K562 (cell line): ENCODE results near the gene CMSS1. TPM values are rescaled to one million over a fixed set of nuclear protein-coding genes. Genes with fewer than 3 reads are reported as not detected.

Experiments used
- ATAC-seq: fragments of 200-7000 bp; cut with Tn5 transposase; 3 replicates; pipeline ENCODE4 v1.9.1; 2020; ENCODE audit warnings: moderate library complexity
- BruUV-seq: library from RNA; stranded (reverse); fragments of 400-500 nt; replicated peaks from 2 replicates; lab custom pipeline; 2021; lab: Mats Ljungman, UMichigan
- CTCF ChIA-PET: fragments of 300-600 bp; formaldehyde crosslinking; extraction: SDS; loops from one replicate; lab custom pipeline; 2021; ENCODE audit warnings: low intra/inter-chr PET ratio; lab: Yijun Ruan, JAX
- POLR2A ChIA-PET: fragments of 300-600, 350-650 bp; sonication (Branson Sonifier 250); formaldehyde crosslinking; extraction: SDS; loops from one replicate; lab custom pipeline; 2021; ENCODE audit warnings: antibody characterized with exemption, inconsistent platforms; lab: Yijun Ruan, JAX
- DNase-seq, 4 experiments: peaks; one replicate each; pipeline versions ENCODE4 v3.0.0 to v3.0.0-alpha.2; 2011 to 2018; ENCODE audit warnings: low spot score in 3 of 4, mixed read lengths in 3 of 4; ENCODE audit errors: extremely low read depth in 1 of 4
- FAIRE-seq: peaks from 2 replicates; lab custom pipeline; 2011; peaks lifted over from hg19 to GRCh38; lab: Jason Lieb, UNC
- H2AFZ ChIP-seq: 2 replicates; pipeline ENCODE4 v1.6.0; 2011; ENCODE audit warnings: low read depth, low read length, control low read depth, inconsistent platforms
- H3K27ac ChIP-seq: fragments of 200-600 bp; 3 replicates; pipeline ENCODE4 v1.8.0; 2011; ENCODE audit warnings: low read depth, mild to moderate bottlenecking, control low read depth, inconsistent platforms, low read length, moderate library complexity, mixed read lengths; ENCODE audit errors: extremely low read depth
- H3K27me3 ChIP-seq, 2 experiments: fragments of 300-600 bp in 1 of 2; 2 replicates in 1 of 2; 3 replicates in 1 of 2; pipeline versions ENCODE4 v1.6.0 to v1.8.0; 2011; ENCODE audit warnings: inconsistent platforms in 2 of 2, low read length in 2 of 2, mild to moderate bottlenecking in 1 of 2, mixed read lengths in 1 of 2, moderate library complexity in 1 of 2; ENCODE audit not compliant: control insufficient read depth in 2 of 2, insufficient read depth in 2 of 2
- H3K36me3 ChIP-seq: fragments of 300-600 bp; 3 replicates; pipeline ENCODE4 v1.8.0; 2011; ENCODE audit warnings: mild to moderate bottlenecking, low read length, inconsistent platforms; ENCODE audit not compliant: control insufficient read depth, insufficient read depth
- H3K4me1 ChIP-seq, 2 experiments: fragments of 200-600 bp in 1 of 2; replicated peaks in 1 of 2; 2 replicates in 1 of 2; 3 replicates in 1 of 2; pipeline versions ENCODE4 v1.5.1 to v1.8.0; 2011; ENCODE audit warnings: inconsistent platforms in 2 of 2, low read length in 2 of 2, mild to moderate bottlenecking in 1 of 2, mixed read lengths in 1 of 2, moderate library complexity in 1 of 2; ENCODE audit not compliant: control insufficient read depth in 2 of 2, insufficient read depth in 2 of 2
- H3K4me2 ChIP-seq: 2 replicates; pipeline ENCODE4 v1.6.1; 2011; ENCODE audit warnings: low read length, control low read depth, inconsistent platforms, mixed read lengths; ENCODE audit not compliant: insufficient read depth
- H3K4me3 ChIP-seq: fragments of 200-600 bp; sonication (generic), shearing (Covaris generic); 2 replicates; pipeline ENCODE4 v1.5.1; 2016; ENCODE audit warnings: control low read depth, inconsistent platforms
- H3K79me2 ChIP-seq: fragments of 200-600 bp; 3 replicates; pipeline ENCODE4 v1.8.0; 2011; ENCODE audit warnings: low read length, inconsistent platforms; ENCODE audit not compliant: control insufficient read depth, insufficient read depth
- H3K9ac ChIP-seq, 2 experiments: 2 replicates each; pipeline versions ENCODE4 v1.6.0 to v1.6.1; 2011; ENCODE audit warnings: low read depth in 2 of 2, low read length in 2 of 2, control low read depth in 1 of 2, inconsistent platforms in 1 of 2, mild to moderate bottlenecking in 1 of 2, mixed read lengths in 1 of 2; ENCODE audit not compliant: insufficient read depth in 1 of 2
- H3K9me1 ChIP-seq: one replicate; pipeline ENCODE4 v1.6.0; 2011; ENCODE audit warnings: inconsistent platforms, mild to moderate bottlenecking, low read length, moderate library complexity; ENCODE audit not compliant: control insufficient read depth, insufficient read depth
- H3K9me3 ChIP-seq: replicated peaks from 2 replicates; pipeline ENCODE4 v1.5.1; 2011; ENCODE audit warnings: low read depth, low read length, inconsistent platforms; ENCODE audit not compliant: control insufficient read depth, insufficient read depth
- H4K20me1 ChIP-seq: replicated peaks from 2 replicates; pipeline ENCODE4 v1.6.1; 2011; ENCODE audit warnings: low read length, inconsistent platforms, mixed read lengths; ENCODE audit not compliant: control insufficient read depth, insufficient read depth
- CEBPG ChIP-seq, 3 experiments: fragments of 200-800 bp in 1 of 3; sonication (Bioruptor generic) in 1 of 3; sonication (generic) in 1 of 3; formaldehyde crosslinking in 1 of 3; IDR thresholded peaks in 2 of 3; conservative IDR thresholded peaks in 1 of 3; 2 replicates each; pipeline versions ENCODE4 v1.6.1 to v1.8.0; 2016 to 2022; ENCODE audit warnings: missing compliant biosample characterization in 2 of 3, missing genetic modification characterization in 2 of 3, mild to moderate bottlenecking in 1 of 3, missing genetic modification reagents in 1 of 3
- LEF1 ChIP-seq: fragments of 450-650 bp; IDR thresholded peaks from 2 replicates; pipeline ENCODE4 v1.6.1; 2016; ENCODE audit warnings: mild to moderate bottlenecking
- TAF7 ChIP-seq: fragments of 450-650 bp; IDR thresholded peaks from 2 replicates; pipeline ENCODE4 v1.6.1; 2016; ENCODE audit warnings: missing genetic modification characterization, missing compliant biosample characterization
- TOE1 ChIP-seq, 2 experiments: fragments of 450-650 bp in 1 of 2; sonication (generic) in 1 of 2; formaldehyde crosslinking in 1 of 2; IDR thresholded peaks; 2 replicates each; pipeline versions ENCODE4 v1.7.1 to v1.8.0; 2016 to 2022; ENCODE audit warnings: borderline replicate concordance in 2 of 2, mild to moderate bottlenecking in 2 of 2, antibody characterized with exemption in 1 of 2, inconsistent platforms in 1 of 2, low read depth in 1 of 2, missing genetic modification reagents in 1 of 2, moderate library complexity in 1 of 2
- ZNF318 ChIP-seq, 2 experiments: fragments of 450-650 bp; IDR thresholded peaks; 2 replicates each; pipeline ENCODE4 v1.6.1; 2016; ENCODE audit warnings: mild to moderate bottlenecking in 2 of 2, borderline replicate concordance in 1 of 2, low read depth in 1 of 2, moderate library complexity in 1 of 2
- ZNF79 ChIP-seq: fragments of 250-450 bp; sonication (Bioruptor Pico); IDR thresholded peaks from 2 replicates; pipeline ENCODE4 v1.4.0; 2020; ENCODE audit warnings: low read depth, mild to moderate bottlenecking, moderate library complexity
- ZZZ3 ChIP-seq: fragments of 450-650 bp; IDR thresholded peaks from 2 replicates; pipeline ENCODE4 v1.6.1; 2016; ENCODE audit warnings: antibody characterized with exemption, mild to moderate bottlenecking, moderate library complexity
- WGBS: fragments of 100-300 bp; shearing (Covaris generic); methylation state at CpG from one replicate; pipeline ENCODE4 v1.1.6; 2016; ENCODE audit warnings: low coverage, mixed read lengths; ENCODE audit not compliant: insufficient coverage; ENCODE audit errors: missing lambda C conversion rate; 5-methylcytosine and 5-hydroxymethylcytosine counted together
- in situ Hi-C: fragments of 300-500 bp; cut with MboI; formaldehyde crosslinking; loops from 4 replicates; pipeline ENCODE4 v1.15.0; 2018; ENCODE audit warnings: inconsistent platforms, mixed read lengths
- intact Hi-C: fragments of 100-400 bp; cut with micrococcal nuclease; formaldehyde crosslinking; loops from 2 replicates; pipeline ENCODE4 v1.14.2; 2022
- polyA plus RNA-seq, 8 experiments: library from polyadenylated mRNA; depleted of rRNA in 4 of 8; stranded (reverse) in 5 of 8; unstranded in 3 of 8; fragments of >200 nt; fragmentation: Nextera tagmentation in 2 of 8; fragmentation: Illumina TruSeq in 1 of 8; extraction: Ambion mirVana in 2 of 8; extraction: Trizol in 1 of 8; gene quantifications; 2 replicates each; pipeline versions ENCODE4 v1.2.1 to v1.2.3, GENCODE V29; 2011 to 2014; ENCODE audit warnings: inconsistent platforms in 1 of 8, missing spikeins in 1 of 8
- total RNA-seq, 7 experiments: library from RNA; depleted of rRNA in 6 of 7; stranded (reverse); fragments of >200 nt in 6 of 7; fragmentation: Illumina TruSeq in 2 of 7; extraction: Trizol in 2 of 7; gene quantifications; 2 replicates each; pipeline versions ENCODE4 v1.2.1 to v1.2.3, GENCODE V29; 2011 to 2021; ENCODE audit warnings: low replicate concordance in 1 of 7

CMSS1 gene
- total and polyA plus RNA-seq, 9 of the 15 experiments (the other 6 are each of a cell fraction or from before 2014, with no cell fraction given): 46.9 to 109 (median 72.3) TPM

- TF ChIP-seq ZZZ3: no peak
Observed at GRCh38 chr3:100002599-100003350, 185.1 kb downstream of the CMSS1 start (continued).

GRCh38 chr3:100003609-100004503, 186.2 kb downstream of the CMSS1 start:
- no TSS peak for BruUV-seq
- no peaks in the 10 kb centered on the region; the same call in 2 of the 3 replicates for H3K79me2 ChIP-seq
- TF ChIP-seq ZNF318 (IDR thresholded peaks at IDR 0.05; ENCODE audit: borderline replicate concordance in 1 of 2, low read depth in 1 of 2): no peak
- no peak for TF ChIP-seq ZNF79
- no peak for TF ChIP-seq TOE1 (IDR thresholded peaks at IDR 0.05; ENCODE audit: borderline replicate concordance)
- no peak for TF ChIP-seq TOE1 (CRISPR knock-in tag; IDR thresholded peaks at IDR 0.05; ENCODE audit: borderline replicate concordance, low read depth)
- no peak for TF ChIP-seq TAF7 (tag)
- no peak for TF ChIP-seq CEBPG (CRISPR knock-in tag; IDR thresholded peaks at IDR 0.05)
- 0 out of 4 replicates have a peak, but pooled peaks of 1 of the 2 experiments have one; percentile 11 for TF ChIP-seq CEBPG (tag; conservative IDR thresholded peaks at IDR 0.05 in 1 of 2, IDR thresholded peaks at IDR 0.05 in 1 of 2)
- TF ChIP-seq LEF1: no peak
- H3K36me3 ChIP-seq: no peaks in the 10 kb centered on the region
- H3K4me1 ChIP-seq: peaks cover 0 to 11% of the 10 kb centered on the region in 2 experiments; a peak in 3 of 5 replicates
- H2AFZ ChIP-seq: no peak overlapping the region
- intact Hi-C loops: loop anchor here (10.0 kb wide), 2 partner anchors 61 to 159 kb away; no protein-coding TSS in a partner anchor
- DNase-seq: no peak
- H3K4me2 ChIP-seq: no peak overlapping the region
- CTCF ChIA-PET: no interaction called here
- no peak for ATAC-seq
- no peak overlapping the region for H3K9ac ChIP-seq
- H3K9me3 ChIP-seq: no peaks in the 10 kb centered on the region
- no peak for FAIRE-seq
- WGBS: 91% methylated on average over 4 of the region's 4 CpGs
- H3K9me1 ChIP-seq: no peaks in the 10 kb centered on the region
- POLR2A ChIA-PET: no interaction called here
- H3K27me3 ChIP-seq: no peaks in the 10 kb centered on the region
- no peak overlapping the region for H3K27ac ChIP-seq
- H4K20me1 ChIP-seq: 0 out of 2 replicates have a peak, but pooled peaks cover 4% of the 10 kb centered on the region
- in situ Hi-C loops: no loop called here
- no peak overlapping the region for H3K4me3 ChIP-seq
